Gastrocnemius medialis (tissue), 4 donors: ENCODE results near the gene ARID1B. TPM values are rescaled to one million over a fixed set of nuclear protein-coding genes. Genes with fewer than 3 reads are reported as not detected.

Source experiments
- ATAC-seq, 2 donors: fragments of 150-250 bp; one replicate each; pipeline ENCODE4 v1.9.1; 2016
- DNase-seq, 2 donors: peaks; one replicate each; pipeline ENCODE4 v3.0.0-alpha.2; 2019
- H3K27ac ChIP-seq, 4 donors: fragments of 200-600 bp; sonication (generic); 1 replicate in 1 of 4; 2 replicates in 3 of 4; pipeline ENCODE4 v1.5.1; 2016 to 2018; ENCODE audit warnings: mild to moderate bottlenecking in 2 of 4, moderate library complexity in 1 of 4
- H3K27me3 ChIP-seq, 3 donors: fragments of 200-600 bp; sonication (generic) in 2 of 3; 1 replicate in 1 of 3; 2 replicates in 2 of 3; pipeline versions ENCODE4 v1.5.1 to v1.6.0; 2016 to 2019; ENCODE audit warnings: mild to moderate bottlenecking in 1 of 3, moderate library complexity in 1 of 3
- H3K36me3 ChIP-seq, 2 donors: fragments of 200-600 bp; sonication (generic) in 1 of 2; one replicate each; pipeline ENCODE4 v1.5.1; 2017 to 2018
- H3K4me1 ChIP-seq, 2 donors: fragments of 200-600 bp; sonication (generic) in 1 of 2; one replicate each; pipeline ENCODE4 v1.5.1; 2016 to 2017; ENCODE audit warnings: mild to moderate bottlenecking in 2 of 2
- H3K4me3 ChIP-seq, 4 donors: fragments of 200-600 bp; sonication (generic) in 3 of 4; 1 replicate in 1 of 4; 2 replicates in 3 of 4; pipeline ENCODE4 v1.5.1; 2016 to 2019; ENCODE audit warnings: mild to moderate bottlenecking in 2 of 4
- H3K9me3 ChIP-seq, 3 donors: fragments of 200-600 bp; sonication (generic) in 2 of 3; 1 replicate in 1 of 3; 2 replicates in 2 of 3; pipeline ENCODE4 v1.5.1; 2016 to 2019
- CTCF ChIP-seq, 5 experiments: fragments of 450-650 bp in 3 of 5; fragments of 200-600 bp in 2 of 5; sonication (generic) in 2 of 5; IDR thresholded peaks in 4 of 5; conservative IDR thresholded peaks in 1 of 5; 1 replicate in 4 of 5; 2 replicates in 1 of 5; pipeline ENCODE4 v1.5.1; 2016 to 2019; ENCODE audit warnings: antibody characterized with exemption in 5 of 5, mild to moderate bottlenecking in 3 of 5, moderate library complexity in 3 of 5
- POLR2A ChIP-seq, 2 donors: fragments of 450-650 bp; IDR thresholded peaks; one replicate each; pipeline ENCODE4 v1.6.1; 2017; ENCODE audit warnings: antibody characterized with exemption in 2 of 2, mild to moderate bottlenecking in 2 of 2, moderate library complexity in 2 of 2
- in situ Hi-C, 4 donors: fragments of 200-750 bp; cut with MboI; loops; one replicate each; pipeline versions ENCODE4 v1.15.0 to v1.8.0; 2017; ENCODE audit warnings: low sequenced_read_pairs in 4 of 4
- intact Hi-C: fragments of 100-400 bp; cut with DNase I; formaldehyde crosslinking; loops from one replicate; pipeline ENCODE4 v1.15.1; 2023; ENCODE audit warnings: low total_unique reads
- total RNA-seq, 4 donors: library from RNA; depleted of rRNA; stranded (reverse); fragments of >200 nt; gene quantifications; one replicate each; pipeline versions ENCODE4 v1.1.0 to v1.2.3, GENCODE V29; 2016

The ARID1B gene
- total RNA-seq, 4 donors from 2014 or later, result 54.9 to 75.3 (median 62.0) TPM

- Histone ChIP-seq H3K9me3 (no peaks in the 10 kb centered on the region), H3K27me3 (no peaks in the 10 kb centered on the region), H3K36me3 (peaks cover 0 to 11% of the 10 kb centered on the region in 2 donors), H3K27ac (no peak overlapping the region), H3K4me3 (no peak overlapping the region), H3K4me1 (peaks cover 0 to 5% of the 10 kb centered on the region in 2 donors)
- TF ChIP-seq CTCF (IDR thresholded peaks at IDR 0.05 in 4 of 5, conservative IDR thresholded peaks at IDR 0.05 in 1 of 5), result no peak
- TF ChIP-seq POLR2A (IDR thresholded peaks at IDR 0.05), result no peak
- intact Hi-C loops, result loop anchor here (10.0 kb wide), 1 partner anchor 140 kb away; no protein-coding TSS in a partner anchor
- DNase-seq (no peak), ATAC-seq (no peak)
- in situ Hi-C loops, result no loop called here
Observed at GRCh38 chr6:157134402-157135047, 357.3 kb downstream of the ARID1B start.

- DNase-seq (no peak), ATAC-seq (no peak)
- H3K9me3 ChIP-seq, result no peaks in the 10 kb centered on the region
- TF ChIP-seq CTCF (IDR thresholded peaks at IDR 0.05 in 4 of 5, conservative IDR thresholded peaks at IDR 0.05 in 1 of 5) (no peak), POLR2A (IDR thresholded peaks at IDR 0.05) (no peak)
- in situ Hi-C loops, result no loop called here
- H3K4me3 ChIP-seq, result no peak overlapping the region
- no peak overlapping the region for H3K27ac ChIP-seq
- H3K4me1 ChIP-seq, result no peaks in the 10 kb centered on the region
- intact Hi-C loops, result loop anchor here (10.0 kb wide), 1 partner anchor 139 kb away; no protein-coding TSS in a partner anchor
- no peaks in the 10 kb centered on the region for H3K27me3 ChIP-seq
- peaks cover 0 to 11% of the 10 kb centered on the region in 2 donors for H3K36me3 ChIP-seq
Observed at GRCh38 chr6:157135691-157136090, 358.5 kb downstream of the ARID1B start.

- no peak for TF ChIP-seq POLR2A (IDR thresholded peaks at IDR 0.05)
- no peak for TF ChIP-seq CTCF (IDR thresholded peaks at IDR 0.05 in 4 of 5, conservative IDR thresholded peaks at IDR 0.05 in 1 of 5)
- no peak overlapping the region for H3K27ac ChIP-seq
- no peaks in the 10 kb centered on the region for H3K9me3 ChIP-seq
- H3K4me1 ChIP-seq, result no peaks in the 10 kb centered on the region
- H3K27me3 ChIP-seq, result no peaks in the 10 kb centered on the region
- peaks cover 0 to 11% of the 10 kb centered on the region in 2 donors for H3K36me3 ChIP-seq
- in situ Hi-C loops (no loop called here), intact Hi-C loops (loop anchor here (10.0 kb wide), 1 partner anchor 137 kb away; no protein-coding TSS in a partner anchor)
- H3K4me3 ChIP-seq, result no peak overlapping the region
- DNase-seq, result no peak
- ATAC-seq, result no peak
Observed at GRCh38 chr6:157137501-157137900, 360.3 kb downstream of the ARID1B start.

GRCh38 chr6:157139054-157139708 lies 362.0 kb downstream of the ARID1B start:
- ATAC-seq (no peak), DNase-seq (no peak)
- Histone ChIP-seq H3K4me3 (no peak overlapping the region), H3K27me3 (no peaks in the 10 kb centered on the region), H3K36me3 (no peaks in the 10 kb centered on the region), H3K9me3 (no peaks in the 10 kb centered on the region), H3K4me1 (no peaks in the 10 kb centered on the region), H3K27ac (no peak overlapping the region)
- in situ Hi-C loops (no loop called here), intact Hi-C loops (loop anchor here (10.0 kb wide), 1 partner anchor 136 kb away; no protein-coding TSS in a partner anchor)
- TF ChIP-seq CTCF (IDR thresholded peaks at IDR 0.05 in 4 of 5, conservative IDR thresholded peaks at IDR 0.05 in 1 of 5), result peak in 4 of 5 experiments; percentile 17 to 40 (median 26)
- TF ChIP-seq POLR2A (IDR thresholded peaks at IDR 0.05), result no peak
